ELF-1 (cell line): ENCODE measurements around the gene BAG2.

Source experiments
- DNase-seq: peaks from one replicate; pipeline ENCODE4 v3.0.0-alpha.2; 2016; ENCODE audit warnings: low read depth, low spot score

The BAG2 gene

DNA sequence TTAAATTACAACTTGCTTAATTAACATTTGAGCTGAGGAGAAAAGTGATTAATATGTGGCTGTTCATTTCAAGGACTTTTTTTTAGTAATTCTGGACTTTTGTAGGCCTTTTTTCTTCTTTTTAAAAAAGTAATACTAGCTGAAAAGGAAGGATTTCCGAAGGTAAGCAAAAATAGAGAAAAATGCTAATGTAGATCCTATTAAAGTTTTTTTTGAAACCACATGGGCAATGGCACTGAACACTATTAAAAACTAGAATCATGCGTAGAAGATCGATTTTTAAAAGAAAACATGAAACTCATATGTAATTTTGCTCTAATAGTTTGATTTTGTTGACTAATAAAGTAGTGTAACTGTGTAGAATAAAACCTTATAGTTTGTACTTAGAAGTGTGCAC is 2.4 kb downstream of the BAG2 start:
- no peak for DNase-seq

DNA sequence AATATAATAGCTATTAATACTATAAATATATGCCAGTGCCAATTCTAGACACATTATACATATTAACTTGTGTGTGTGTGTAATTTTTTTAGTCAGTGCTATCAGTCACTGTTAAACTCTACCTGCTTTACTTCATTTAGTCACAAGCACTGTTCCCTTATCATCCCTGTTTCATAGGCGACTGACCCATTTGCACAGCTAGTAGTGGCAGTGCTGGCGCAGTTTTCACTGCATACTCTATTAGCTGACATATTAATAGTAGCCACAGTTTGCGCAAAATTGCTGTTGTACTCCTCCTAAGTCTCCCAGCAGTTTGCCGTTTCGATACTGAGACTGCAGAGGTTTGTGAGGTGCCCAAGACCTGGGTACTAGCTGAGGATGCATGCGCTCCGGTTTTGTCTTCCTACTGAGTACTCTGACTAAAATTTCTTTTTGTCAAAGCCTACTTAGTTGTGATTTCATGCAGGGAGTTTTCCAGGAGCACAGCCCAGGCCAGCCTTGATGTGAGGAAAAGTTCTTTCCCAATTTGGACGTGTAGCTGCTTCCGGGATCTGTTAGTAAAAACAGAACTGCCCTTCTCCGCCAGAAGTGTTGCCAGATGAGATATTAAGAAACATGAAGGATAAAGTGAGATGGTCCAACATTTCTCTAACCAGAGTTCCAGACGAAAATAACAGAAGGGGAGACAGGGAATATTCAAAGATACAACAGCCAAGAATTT is 5.6 kb downstream of the BAG2 start:
- DNase-seq, result no peak

DNA sequence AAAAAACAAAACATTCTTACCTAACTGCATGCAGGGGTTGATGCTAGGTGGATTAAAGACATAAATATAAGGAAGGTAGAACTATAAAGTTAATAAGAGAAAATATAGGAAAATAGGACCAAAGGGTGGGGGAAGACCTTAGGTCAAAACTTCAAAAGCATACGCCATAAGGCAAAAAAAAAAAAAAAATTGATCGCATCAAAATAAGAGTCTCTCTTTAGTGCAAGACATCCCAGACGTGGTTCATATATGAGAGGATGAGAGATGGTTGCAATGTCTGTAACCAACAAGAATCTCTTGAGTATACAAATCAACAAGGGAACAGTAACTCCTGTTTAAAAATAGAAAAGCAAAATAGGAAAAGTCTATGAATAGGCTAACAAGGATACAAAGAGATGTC is 8.5 kb downstream of the BAG2 start:
- DNase-seq, result no peak

DNA sequence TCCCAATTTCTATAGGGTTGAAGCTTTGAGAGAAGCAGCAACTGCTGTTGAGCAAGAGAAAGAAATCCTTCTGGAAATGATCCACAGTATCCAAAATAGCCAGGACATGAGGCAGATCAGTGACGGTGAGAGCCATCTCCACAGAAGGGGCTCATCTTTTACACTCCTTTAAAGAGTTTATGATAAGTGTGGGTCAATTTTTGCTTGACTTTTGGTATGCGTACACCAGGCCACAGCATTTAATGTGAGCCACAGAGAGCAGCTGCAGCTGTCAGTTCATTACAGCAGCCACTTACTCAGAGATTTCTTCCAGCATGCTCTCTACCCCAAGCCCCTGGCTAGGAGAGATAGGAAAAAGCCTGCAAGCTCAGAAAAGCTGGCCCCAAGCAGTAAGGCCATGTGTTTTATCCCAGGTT is 9.9 kb downstream of the BAG2 start:
- DNase-seq, result no peak

DNA sequence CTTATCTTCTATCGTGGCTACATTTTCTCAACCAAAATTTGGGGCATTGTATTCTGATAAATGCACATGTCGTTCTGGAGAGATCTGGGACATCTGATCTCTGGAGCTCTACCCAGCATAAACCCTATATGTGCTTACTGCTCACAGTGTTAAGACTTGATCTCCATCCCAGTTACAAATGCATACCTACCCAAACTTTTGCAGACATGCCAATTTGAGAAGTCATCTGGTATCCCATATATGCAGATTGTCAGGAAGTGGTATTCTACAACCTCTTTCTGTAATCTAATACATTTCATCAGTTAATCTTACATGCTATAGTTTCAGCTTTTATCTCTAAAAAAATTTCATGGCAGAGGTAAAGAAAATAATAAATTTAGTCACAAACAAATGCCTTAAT is 11.2 kb downstream of the BAG2 start:
- no peak for DNase-seq

DNA sequence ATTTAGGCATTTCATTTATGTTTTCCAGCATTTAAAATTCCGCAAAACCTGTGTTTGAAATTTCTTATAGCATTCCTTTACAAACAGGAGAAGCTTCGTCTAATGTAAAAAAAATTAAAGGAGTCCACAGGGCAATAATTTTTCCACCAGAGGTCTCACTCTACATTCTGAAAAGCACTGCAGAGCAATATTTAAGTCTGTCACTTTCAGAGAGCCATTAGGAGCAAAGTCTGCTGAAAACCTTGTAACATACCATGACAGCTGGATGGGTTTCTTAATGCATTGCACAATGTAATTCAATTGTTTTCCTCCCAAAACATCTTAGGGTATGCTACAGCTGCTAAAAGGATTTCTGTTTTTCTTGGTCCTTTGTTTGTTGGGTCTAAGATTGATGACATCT is 18.0 kb downstream of the BAG2 start:
- no peak for DNase-seq

DNA sequence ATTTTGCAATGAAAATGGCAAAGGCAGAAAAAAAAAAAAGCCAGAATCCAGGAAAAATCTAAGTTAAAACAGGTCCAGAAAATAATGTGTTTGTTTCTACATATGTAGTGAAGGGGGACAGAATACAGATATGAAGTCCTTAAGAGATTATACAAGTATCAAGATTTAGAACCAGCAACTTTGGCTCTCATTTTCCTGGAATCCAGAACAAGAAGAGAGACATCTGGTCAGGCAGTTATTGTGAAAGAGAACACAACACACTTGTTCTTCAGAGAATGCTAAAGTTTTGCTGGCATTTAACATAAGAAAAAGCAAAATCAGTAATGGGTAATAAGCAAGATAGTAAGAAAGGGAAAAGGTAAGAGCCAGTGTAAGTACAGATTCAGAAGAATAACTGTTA is 21.1 kb downstream of the BAG2 start:
- no peak for DNase-seq

DNA sequence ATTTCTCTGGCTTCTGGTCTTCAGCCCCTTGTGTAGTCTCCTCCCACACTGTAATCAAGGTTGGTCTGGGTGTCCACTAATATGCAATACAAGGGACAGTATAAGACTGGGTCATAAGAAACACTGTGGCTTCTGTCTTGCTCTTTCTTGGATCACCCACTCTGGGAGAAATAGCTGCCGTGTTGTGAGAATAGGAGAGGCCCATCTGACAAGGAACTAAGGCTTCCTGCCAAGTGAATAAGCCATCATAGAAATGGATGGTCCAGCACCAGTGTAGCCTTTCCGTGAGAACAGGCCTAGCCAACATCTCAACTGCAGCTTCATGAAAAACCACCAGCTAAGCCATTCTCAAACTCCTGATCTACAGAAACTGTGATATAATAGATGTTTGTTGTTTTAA is 23.3 kb downstream of the BAG2 start:
- DNase-seq, result no peak

DNA sequence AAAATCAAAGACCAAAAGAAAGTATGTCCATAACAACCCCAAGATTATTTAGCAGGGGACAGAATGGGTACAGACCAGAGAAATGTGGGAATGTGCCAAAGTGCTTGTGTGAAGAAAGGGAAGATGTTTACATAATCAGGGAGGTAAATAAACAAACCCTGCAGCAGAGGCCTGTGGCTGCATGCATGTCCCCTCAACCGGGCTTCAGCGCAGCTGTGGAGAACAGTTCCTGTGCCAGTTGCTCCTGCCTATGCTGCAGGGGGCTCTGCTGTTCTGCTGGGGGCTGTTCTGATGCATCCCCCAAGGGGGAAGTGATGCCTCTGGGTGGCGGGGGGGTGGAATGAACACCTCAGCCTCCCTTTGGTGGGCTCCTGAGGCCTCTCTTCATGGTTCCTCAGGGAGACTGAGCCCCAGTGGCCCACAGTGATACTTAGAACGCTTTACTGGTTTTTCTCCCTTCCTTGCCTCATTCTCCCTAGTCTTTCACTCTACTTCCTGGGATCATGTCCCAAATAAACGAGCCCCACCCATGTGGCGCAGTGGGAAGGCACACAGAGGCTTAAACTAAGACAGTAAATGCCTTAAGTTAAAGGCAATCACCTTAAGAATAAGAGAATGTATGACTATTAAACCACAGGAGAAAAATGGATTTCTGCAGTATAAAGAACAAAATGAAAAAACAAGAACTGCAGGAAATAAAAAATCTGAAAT is 27.0 kb downstream of the BAG2 start:
- peak; percentile 35 for DNase-seq

DNA sequence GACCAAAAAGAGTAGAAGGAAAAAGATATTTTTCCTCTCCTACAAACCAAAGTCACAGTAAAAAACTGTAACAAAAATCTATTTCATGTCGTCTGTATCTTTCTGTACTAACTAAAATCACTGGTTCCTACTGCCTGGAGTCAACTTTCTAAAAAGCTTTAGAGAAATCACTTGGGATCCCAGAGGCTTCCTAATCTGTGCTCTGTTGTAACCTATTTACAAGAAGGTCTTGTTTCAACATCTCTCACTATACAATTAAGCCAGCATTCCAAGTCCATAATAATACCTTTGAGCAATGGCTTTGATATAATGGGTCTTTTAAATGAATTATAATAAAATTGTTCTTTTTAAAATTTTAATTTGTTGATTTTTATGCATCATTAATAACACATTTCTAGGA is 29.6 kb downstream of the BAG2 start:
- DNase-seq, result no peak

DNA sequence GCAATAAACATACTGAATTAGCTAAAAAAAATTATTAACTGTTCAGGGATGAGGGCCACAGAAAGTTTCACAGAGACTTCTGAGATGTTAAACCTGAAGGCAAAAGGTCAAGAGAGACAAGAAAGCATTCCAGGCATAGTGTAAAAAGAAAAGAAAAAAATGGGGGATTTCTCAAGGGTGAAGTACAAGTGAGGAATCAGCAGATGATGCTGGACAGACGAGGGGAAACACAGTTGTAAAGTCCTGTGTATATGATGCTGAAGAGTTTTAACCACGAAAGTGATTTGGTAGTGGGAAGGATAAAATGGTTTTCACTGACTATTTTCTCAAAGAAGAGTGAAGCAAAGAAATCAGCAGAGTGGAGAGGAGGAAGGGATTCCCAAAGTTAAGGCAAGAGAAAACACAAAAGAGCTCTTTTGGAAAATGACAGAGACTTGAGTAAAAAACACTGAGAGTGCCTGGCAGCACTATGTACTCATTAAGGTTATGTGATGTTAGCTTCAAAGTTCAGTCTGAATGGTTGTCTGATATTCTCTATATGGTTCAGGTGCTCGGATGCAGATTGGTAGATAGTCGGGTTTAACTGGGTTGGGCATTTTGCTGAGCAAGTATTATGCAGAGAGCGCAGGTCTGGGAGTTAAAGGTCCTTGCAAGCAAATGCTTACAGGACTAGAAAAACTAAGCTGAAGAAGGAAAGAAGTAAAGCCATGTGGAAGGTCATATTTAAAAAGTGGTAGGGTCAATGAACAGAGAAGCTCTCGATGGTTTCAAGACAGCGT is 33.6 kb downstream of the BAG2 start:
- DNase-seq, result no peak

DNA sequence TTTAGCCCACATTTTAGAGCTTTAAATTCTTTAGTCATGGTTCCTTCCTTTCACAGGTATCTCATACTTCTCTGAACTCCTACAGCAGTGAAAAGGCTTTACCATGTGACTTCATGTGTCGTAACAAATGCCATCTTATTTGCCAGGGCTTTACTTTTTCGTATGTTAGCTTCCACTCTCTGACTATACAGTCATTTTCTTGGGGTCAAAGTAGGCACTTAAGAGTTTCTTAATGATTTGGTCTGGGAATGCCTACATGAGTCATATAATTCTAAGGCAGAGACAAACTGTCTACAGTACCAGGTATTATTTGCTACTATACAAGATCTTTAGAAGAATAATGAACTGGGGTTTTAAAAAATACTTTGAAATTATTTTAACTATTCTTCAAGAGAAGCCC is 35.0 kb downstream of the BAG2 start:
- no peak for DNase-seq

DNA sequence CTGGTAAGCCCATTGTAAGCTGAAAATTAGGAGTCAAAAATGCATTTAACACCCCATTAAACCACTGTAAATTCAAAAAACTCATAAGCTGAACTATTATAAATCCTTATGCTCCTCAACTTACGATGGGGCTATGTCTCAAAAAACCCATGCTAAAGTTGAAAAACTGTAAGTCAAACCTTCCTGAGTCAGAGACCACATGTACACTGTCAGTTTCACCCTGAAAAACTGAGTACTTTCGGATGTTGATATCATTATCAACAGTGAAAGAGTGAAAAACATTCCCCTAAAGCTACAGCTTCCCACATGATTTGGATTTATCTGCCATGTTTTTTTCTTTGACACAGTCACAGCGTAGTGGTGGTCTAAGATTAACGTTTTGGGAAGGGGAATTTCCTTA is 35.7 kb downstream of the BAG2 start:
- no peak for DNase-seq

DNA sequence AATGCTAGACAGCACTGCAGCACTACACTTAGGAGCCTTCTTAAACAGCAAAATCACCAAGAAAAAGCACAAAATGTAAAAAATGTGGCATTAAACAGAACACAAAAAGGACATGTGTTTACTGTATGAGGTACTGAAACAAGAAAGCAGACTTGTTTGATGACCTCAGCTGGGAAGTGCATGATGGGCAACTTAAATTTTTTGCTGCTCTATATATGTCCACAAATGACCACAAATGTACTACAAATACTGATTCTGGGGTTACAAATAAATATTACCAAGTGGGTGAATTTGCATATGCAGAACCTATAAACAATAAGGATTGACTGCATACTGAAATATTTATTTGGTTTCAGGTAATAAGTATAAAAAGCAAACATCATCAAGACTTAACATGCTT is 36.9 kb downstream of the BAG2 start:
- no peak for DNase-seq

DNA sequence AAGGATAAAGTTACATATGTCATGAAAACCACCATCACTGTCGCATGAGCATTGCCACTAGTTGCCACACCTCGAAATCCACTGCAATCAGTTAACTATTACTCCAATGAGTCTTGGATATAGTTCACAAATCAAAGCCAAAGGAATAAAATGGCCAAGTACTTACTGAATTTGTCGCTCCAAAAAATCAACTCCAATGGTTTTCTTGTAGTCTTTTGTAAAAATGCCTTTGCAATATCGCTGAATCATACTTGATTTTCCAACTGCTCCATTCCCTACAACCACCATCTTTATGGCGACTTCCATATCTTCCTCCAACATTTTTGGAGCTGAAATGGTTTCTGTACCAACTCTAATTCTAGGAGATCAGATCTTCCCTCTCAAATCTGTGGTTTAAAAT is 37.9 kb downstream of the BAG2 start:
- no peak for DNase-seq

DNA sequence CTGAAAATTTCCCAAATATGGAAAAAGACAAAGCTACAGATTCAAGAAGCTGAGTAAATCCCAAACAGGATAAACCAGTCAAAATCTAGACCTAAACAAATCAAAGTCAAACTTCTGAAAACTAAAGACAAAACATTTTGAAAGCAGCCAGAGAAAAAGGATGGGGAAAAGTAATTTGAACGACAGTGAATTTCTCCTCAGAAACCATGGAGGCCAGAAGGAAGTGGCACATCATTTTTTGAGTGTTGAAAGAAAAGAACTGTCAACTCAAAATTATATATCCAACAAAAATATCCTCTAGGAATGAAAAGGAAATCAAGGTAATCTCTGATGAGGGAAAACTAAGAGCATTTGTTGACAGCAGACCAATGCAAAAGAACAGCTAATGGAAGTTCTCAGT is 43.1 kb downstream of the BAG2 start:
- no peak for DNase-seq

DNA sequence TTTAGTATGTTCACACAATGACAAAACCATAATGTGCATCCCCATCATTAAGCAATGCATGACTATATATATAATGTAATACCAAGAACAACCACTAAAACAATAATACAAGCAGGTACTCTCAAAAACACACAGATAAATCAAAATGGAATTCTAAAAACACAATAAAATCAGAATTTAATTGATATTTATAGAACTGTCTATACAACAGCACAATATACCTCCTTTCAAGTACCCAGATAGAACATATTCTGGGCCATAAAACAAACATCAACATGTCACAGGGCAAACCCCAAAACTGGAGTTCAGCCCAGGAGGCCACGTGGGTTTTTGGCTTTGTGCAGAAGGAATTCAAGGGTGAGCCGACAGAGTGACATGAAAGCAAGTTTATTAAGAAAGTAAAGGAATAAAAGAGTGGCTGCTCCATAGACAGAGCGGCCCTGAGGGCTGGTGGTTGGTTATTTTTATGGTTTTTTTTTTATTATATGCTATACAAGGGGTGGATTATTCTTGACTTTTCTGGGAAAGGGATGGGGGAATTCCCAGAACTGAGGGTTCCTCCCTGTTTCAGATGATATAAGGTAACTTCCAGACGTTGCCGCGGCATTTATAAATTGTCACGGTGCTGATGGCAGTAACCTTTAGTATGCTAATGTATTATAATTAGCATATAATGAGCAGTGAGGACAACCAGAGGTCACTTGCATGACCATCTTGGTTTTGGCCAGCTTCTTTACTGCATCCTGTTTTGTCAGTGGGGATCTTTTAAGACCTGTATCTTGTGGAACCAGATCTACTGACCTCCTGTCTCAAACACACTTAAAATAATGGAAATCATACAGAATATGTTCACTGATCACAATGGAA is 44.3 kb downstream of the BAG2 start:
- no peak for DNase-seq

DNA sequence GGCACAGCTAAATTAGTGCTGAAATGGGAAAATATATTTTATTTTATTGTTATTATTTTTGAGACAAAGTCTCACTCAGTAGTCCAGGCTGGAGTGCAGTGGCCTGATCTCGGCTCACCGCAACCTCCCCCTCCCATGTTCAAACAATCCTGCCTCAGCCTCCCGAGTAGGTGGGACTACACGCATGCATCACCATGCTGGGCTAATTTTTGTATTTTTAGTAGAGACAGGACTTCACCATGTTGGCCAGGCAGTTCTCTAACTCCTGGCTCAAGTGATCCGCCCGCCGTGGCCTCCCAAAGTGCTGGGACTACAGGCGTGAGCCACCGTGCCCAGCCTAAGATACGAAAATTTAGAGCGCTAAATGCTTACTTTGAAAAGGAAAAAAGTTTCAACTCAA is 45.1 kb downstream of the BAG2 start:
- no peak for DNase-seq

DNA sequence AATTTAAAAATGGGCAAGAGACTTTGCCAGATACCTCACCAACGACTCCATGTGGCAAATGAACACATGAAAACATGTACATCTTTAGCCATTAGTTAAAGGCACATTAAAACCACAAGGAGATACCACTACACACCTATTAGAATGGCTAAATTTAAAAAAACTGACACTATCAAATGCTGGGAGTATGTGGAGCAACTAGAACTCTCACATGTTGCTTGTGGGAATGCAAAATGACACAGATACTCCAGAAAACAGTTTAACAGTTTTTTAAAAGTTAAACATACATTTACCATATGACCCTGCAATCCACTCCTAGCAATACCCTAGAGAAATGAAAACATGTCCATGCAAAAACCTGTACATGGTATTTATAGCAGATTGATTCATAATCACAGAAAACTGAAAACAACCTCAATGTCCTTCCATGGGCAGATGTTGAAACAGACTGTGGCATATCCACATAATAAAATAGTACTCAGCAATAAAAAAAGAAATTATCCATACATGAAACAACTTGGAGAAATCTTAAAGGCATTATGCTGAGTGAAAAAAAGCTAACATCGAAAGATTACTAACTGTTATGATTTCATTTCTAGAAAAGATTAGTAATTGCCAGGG is 48.1 kb downstream of the BAG2 start:
- no peak for DNase-seq

DNA sequence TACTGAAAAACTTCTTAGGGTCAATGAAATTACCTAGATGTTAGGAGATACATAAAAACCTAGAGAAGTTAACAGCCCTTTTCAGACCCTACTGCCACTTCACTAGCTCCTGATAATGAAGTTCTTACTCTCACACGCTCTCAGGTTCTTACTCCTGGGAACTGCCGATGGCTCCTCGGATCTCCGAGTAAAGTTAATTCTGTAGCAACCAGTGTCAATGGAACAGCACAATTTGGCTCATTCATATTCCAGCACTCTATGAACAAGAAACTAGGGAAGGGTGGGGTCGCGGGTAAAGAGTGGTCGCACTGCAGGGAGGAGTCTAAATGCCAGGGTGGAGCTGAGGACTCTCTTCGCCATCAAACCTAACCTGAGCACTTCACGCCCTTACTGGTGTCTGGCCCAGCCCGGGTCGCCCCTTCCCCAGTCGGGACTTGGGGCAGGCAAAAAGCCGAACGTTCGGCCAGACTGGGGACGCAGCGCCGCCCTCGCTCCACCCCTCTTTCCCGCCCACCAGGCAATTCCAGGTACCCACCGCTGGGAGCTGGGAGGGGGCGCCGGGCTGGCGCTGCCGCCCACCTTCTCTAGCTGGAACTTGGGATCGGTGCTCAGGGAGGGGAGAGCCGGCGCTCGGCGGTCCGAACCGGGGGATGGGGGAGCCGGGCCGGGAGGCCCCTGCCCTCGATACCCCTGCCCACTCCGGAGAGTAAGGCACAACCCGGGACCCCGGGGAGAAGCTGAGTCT is 49.2 kb downstream of the BAG2 start:
- peak; percentile 95 for DNase-seq
